Activated CD8-positive, alpha-beta memory T cell treated with anti-CD3 and anti-CD28 coated beads, Interleukin-2, amount 50 U/mL, for 48 hours (primary cell): Measurements from ENCODE around the gene GMPR2.
"Not testable (repeated sequence)": the region's sequence is repeated elsewhere in the genome, so short reads cannot be mapped to it uniquely, and the experiment has no call there.

Source experiments
- DNase-seq: peaks from one replicate; pipeline ENCODE4 v3.0.0-alpha.2; 2020

Gene GMPR2

GRCh38 chr14:24232121-24232644 lies 546 bp upstream of the GMPR2 start, which contains the start of gene NEDD8:
Gene NEDD8, minus strand, starts transcription at chr14:24232367. Its CDS starts 100 bp downstream, at chr14:24232267.
- DNase-seq, result peak; percentile 92

GRCh38 chr14:24233538-24233866 lies 773 bp downstream of the GMPR2 start:
- no peak for DNase-seq

GRCh38 chr14:24234095-24235005 lies 1.6 kb downstream of the GMPR2 start:
- no peak for DNase-seq

- DNase-seq, result no peak
Observed at GRCh38 chr14:24235804-24236688, 3.3 kb downstream of the GMPR2 start.

- DNase-seq, result no peak
Observed at GRCh38 chr14:24236689-24237462, 4.1 kb downstream of the GMPR2 start.

- no peak for DNase-seq
Observed at GRCh38 chr14:24237463-24237955, 4.8 kb downstream of the GMPR2 start.

- no peak for DNase-seq
Observed at GRCh38 chr14:24238123-24238522, 5.4 kb downstream of the GMPR2 start.

GRCh38 chr14:24238527-24239037 lies 5.9 kb downstream of the GMPR2 start:
- DNase-seq, result no peak

GRCh38 chr14:24240110-24240918 lies 7.6 kb downstream of the GMPR2 start:
- DNase-seq, result no peak

- no peak for DNase-seq
Observed at GRCh38 chr14:24241829-24242443, 9.2 kb downstream of the GMPR2 start.

- DNase-seq, result no peak
Observed at GRCh38 chr14:24243336-24243836, 10.7 kb downstream of the GMPR2 start.

- not testable (repeated sequence) for DNase-seq
Observed at GRCh38 chr14:24245350-24245749, 12.6 kb downstream of the GMPR2 start.

GRCh38 chr14:24246765-24247212 lies 14.1 kb downstream of the GMPR2 start:
- no peak for DNase-seq

GRCh38 chr14:24247422-24247821 lies 14.7 kb downstream of the GMPR2 start:
- DNase-seq, result no peak

- no peak for DNase-seq
Observed at GRCh38 chr14:24249230-24250021, 16.7 kb downstream of the GMPR2 start.

- DNase-seq, result no peak
Observed at GRCh38 chr14:24250354-24250753, 17.6 kb downstream of the GMPR2 start.

GRCh38 chr14:24251880-24252288 lies 19.2 kb downstream of the GMPR2 start:
- DNase-seq, result no peak

- no peak for DNase-seq
Observed at GRCh38 chr14:24252289-24253124, 19.8 kb downstream of the GMPR2 start.

GRCh38 chr14:24253936-24254335 lies 21.2 kb downstream of the GMPR2 start:
- DNase-seq, result no peak
